Chondrocyte (in vitro differentiated cells): ENCODE measurements around the gene HRH2. TPM values are rescaled to one million over a fixed set of nuclear protein-coding genes. Genes with fewer than 3 reads are reported as not detected.
"Not testable (repeated sequence)": the region's sequence is repeated elsewhere in the genome, so short reads cannot be mapped to it uniquely, and the experiment has no call there.

Experiments used
- DNase-seq: peaks from one replicate; pipeline ENCODE4 v3.0.0; 2021; ENCODE audit warnings: mixed read lengths, low spot score
- H3K27ac Mint-ChIP-seq: one replicate; pipeline ENCODE4 v1.8.0; 2021; ENCODE audit warnings: mild to moderate bottlenecking, moderate library complexity, mixed read lengths; ENCODE audit not compliant: unreplicated experiment
- H3K27me3 Mint-ChIP-seq: 2 replicates; pipeline ENCODE4 v1.8.0; 2021; ENCODE audit warnings: low read depth, mixed read lengths
- H3K36me3 Mint-ChIP-seq: 2 replicates; pipeline ENCODE4 v1.8.0; 2021; ENCODE audit warnings: low read depth, mixed read lengths
- H3K4me1 Mint-ChIP-seq: 2 replicates; pipeline ENCODE4 v1.8.0; 2021; ENCODE audit warnings: low read depth, mild to moderate bottlenecking, mixed read lengths
- H3K4me3 Mint-ChIP-seq: one replicate; pipeline ENCODE4 v1.8.0; 2021; ENCODE audit warnings: mild to moderate bottlenecking, moderate library complexity, mixed read lengths; ENCODE audit not compliant: unreplicated experiment
- H3K9me3 Mint-ChIP-seq: 2 replicates; pipeline ENCODE4 v1.8.0; 2021; ENCODE audit warnings: low read depth, mixed read lengths
- CTCF ChIP-seq: fragments of 200-600 bp; sonication (generic); IDR thresholded peaks from 2 replicates; pipeline ENCODE4 v1.5.0; 2021; ENCODE audit warnings: antibody characterized with exemption, mild to moderate bottlenecking, moderate library complexity
- total RNA-seq: library from RNA; stranded (reverse); gene quantifications from 3 replicates; pipeline ENCODE4 v1.2.1, GENCODE V29; 2021

HRH2 gene
- total RNA-seq, 1 donor from 2014 or later = 0.30 TPM

GRCh38 chr5:175642998-175643397 is 14.9 kb upstream of the HRH2 start:
- Mint-ChIP-seq H3K4me3 (no peak overlapping the region), H3K4me1 (no peaks in the 10 kb centered on the region), H3K27ac (no peak overlapping the region), H3K36me3 (no peaks in the 10 kb centered on the region), H3K27me3 (peaks cover 3% of the 10 kb centered on the region), H3K9me3 (peaks cover 4% of the 10 kb centered on the region)
- no peak for TF ChIP-seq CTCF
- DNase-seq = no peak

GRCh38 chr5:175646251-175646650 is 11.6 kb upstream of the HRH2 start:
- no peak for TF ChIP-seq CTCF
- Mint-ChIP-seq H3K27me3 (peaks cover 3% of the 10 kb centered on the region), H3K27ac (no peak overlapping the region), H3K4me3 (no peak overlapping the region), H3K36me3 (no peaks in the 10 kb centered on the region), H3K9me3 (peaks cover 25% of the 10 kb centered on the region), H3K4me1 (no peaks in the 10 kb centered on the region)
- no peak for DNase-seq

- Mint-ChIP-seq H3K4me1 (peaks cover 15% of the 10 kb centered on the region), H3K27me3 (peaks cover 3% of the 10 kb centered on the region), H3K36me3 (no peaks in the 10 kb centered on the region), H3K9me3 (peaks cover 26% of the 10 kb centered on the region), H3K27ac (no peak overlapping the region), H3K4me3 (no peak overlapping the region)
- DNase-seq = no peak
- TF ChIP-seq CTCF = no peak
Measured at GRCh38 chr5:175649967-175650366, 7.9 kb upstream of the HRH2 start.

GRCh38 chr5:175650430-175651205 is 7.3 kb upstream of the HRH2 start:
- not testable (repeated sequence) for H3K36me3 Mint-ChIP-seq, H3K27me3 Mint-ChIP-seq, H3K27ac Mint-ChIP-seq, DNase-seq, H3K4me3 Mint-ChIP-seq
- peaks cover 26% of the 10 kb centered on the region for H3K9me3 Mint-ChIP-seq
- peaks cover 15% of the 10 kb centered on the region for H3K4me1 Mint-ChIP-seq

- Mint-ChIP-seq H3K4me1 (peaks cover 21% of the 10 kb centered on the region), H3K4me3 (no peak overlapping the region), H3K36me3 (no peaks in the 10 kb centered on the region), H3K27ac (peak overlapping the region; percentile 56), H3K27me3 (peaks cover 13% of the 10 kb centered on the region), H3K9me3 (peaks cover 22% of the 10 kb centered on the region)
- DNase-seq = no peak
- TF ChIP-seq CTCF = no peak
Measured at GRCh38 chr5:175652741-175653663, 4.9 kb upstream of the HRH2 start.
